ENCODE data around the gene RAD9B. TPM values are rescaled to one million over a fixed set of nuclear protein-coding genes. Genes with fewer than 3 reads are reported as not detected.

RAD9B gene
- total and polyA plus RNA-seq, 8 donors = 0.55 to 1.8 (median 1.6) TPM

DNA sequence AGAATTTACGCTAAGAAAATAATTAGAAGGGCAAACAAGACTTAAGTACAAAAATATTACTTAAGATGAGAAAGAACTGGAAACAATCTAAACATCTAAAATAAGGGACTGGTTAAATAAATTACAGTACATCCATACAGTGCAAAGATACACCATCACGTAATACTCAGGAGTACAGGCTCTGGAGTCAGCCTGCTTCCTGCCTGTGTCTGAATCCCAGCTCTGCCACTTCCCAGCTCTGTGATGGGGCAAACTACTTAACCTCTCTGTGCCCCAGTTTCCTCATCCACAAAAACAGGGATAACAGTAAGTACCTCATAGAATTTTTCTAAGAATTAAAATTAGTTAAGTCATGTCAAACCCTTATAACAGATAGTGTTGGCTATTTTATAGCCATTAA, 45.0 kb downstream of the RAD9B start:
- Histone ChIP-seq H3K27ac (peak overlapping the region in 1 of 2 donors; percentile 62), H3K4me1 (peaks cover 16 to 37% of the 10 kb centered on the region in 2 donors), H3K27me3 (no peaks in the 10 kb centered on the region), H3K4me3 (no peak overlapping the region), H3K36me3 (peaks cover 0 to 45% of the 10 kb centered on the region in 2 donors), H3K9me3 (no peaks in the 10 kb centered on the region)
- ATAC-seq = no peak
- DNase-seq = no peak
- TF ChIP-seq CTCF (IDR thresholded peaks at IDR 0.05) = no peak
- intact Hi-C loops (cut with DNase I) = no loop called here

DNA sequence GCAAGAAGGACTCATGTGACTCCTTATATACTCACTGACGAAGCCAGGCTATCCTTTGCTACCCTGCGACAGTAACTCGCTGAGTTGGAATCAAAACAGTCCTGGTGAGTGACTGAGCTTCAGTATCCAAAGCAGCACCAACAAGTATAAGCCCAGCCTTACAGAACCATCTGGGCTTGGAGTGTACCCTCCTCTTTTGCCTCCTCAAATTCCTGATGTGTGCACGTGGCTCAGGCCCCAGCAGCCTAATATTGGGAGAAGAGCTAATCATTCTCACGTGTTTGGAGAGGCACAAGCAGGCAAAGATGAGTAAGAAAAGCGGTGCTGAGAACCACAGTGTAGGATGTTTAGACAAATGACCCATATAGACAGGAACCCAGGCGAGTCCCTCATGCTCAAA, 46.5 kb downstream of the RAD9B start:
- Histone ChIP-seq H3K36me3 (peaks cover 0 to 41% of the 10 kb centered on the region in 2 donors), H3K4me1 (peaks cover 7 to 29% of the 10 kb centered on the region in 2 donors), H3K27me3 (no peaks in the 10 kb centered on the region), H3K9me3 (no peaks in the 10 kb centered on the region), H3K27ac (no peak overlapping the region), H3K4me3 (no peak overlapping the region)
- TF ChIP-seq CTCF (IDR thresholded peaks at IDR 0.05) = no peak
- intact Hi-C loops (cut with DNase I) = no loop called here
- DNase-seq = no peak
- no peak for ATAC-seq

DNA sequence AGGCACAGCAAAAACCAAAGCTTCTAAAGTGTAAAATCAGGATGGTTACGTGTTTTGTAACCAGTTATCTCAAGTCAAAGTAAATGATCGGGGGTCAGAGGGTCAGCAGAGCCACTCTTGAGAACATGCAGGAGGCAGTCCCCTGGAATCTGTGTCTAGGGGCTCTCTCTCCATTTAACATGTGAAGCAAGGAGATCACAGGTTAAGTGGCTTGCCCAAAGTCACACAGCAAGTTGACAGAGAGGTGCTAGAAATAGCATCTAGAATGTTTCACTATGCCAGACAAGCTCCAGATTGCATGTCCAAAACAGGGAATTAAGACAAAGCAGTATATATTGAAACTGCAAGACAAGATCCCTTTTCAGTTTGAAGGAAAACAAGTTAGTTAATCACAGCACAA, 47.6 kb downstream of the RAD9B start:
- no peak for TF ChIP-seq CTCF (IDR thresholded peaks at IDR 0.05)
- Histone ChIP-seq H3K4me3 (no peak overlapping the region), H3K27me3 (no peaks in the 10 kb centered on the region), H3K36me3 (peaks cover 0 to 34% of the 10 kb centered on the region in 2 donors), H3K4me1 (peaks cover 0 to 28% of the 10 kb centered on the region in 2 donors), H3K9me3 (no peaks in the 10 kb centered on the region), H3K27ac (no peak overlapping the region)
- intact Hi-C loops (cut with DNase I) = no loop called here
- DNase-seq = no peak
- ATAC-seq = no peak

DNA sequence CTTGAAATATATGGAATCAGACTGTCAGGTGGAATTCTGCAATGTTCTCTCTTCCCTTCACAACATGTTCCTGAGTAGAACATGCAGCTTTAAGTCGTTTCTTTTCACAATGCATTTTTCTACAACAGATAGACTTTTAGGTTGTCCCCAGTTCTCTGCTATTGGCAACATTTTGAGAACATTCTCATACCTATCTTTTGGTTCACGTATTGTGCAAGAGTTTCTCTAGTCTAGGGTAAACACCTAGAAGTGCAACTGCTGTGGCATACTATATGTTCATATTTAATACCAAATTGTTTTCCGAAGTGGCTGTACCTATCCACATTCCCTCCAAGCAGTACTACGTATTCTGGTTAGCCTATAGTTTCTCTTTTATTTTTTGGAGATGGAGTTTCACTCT, 48.9 kb downstream of the RAD9B start:
- ATAC-seq (no peak), DNase-seq (no peak)
- Histone ChIP-seq H3K36me3 (peaks cover 0 to 22% of the 10 kb centered on the region in 2 donors), H3K27ac (no peak overlapping the region), H3K27me3 (no peaks in the 10 kb centered on the region), H3K4me3 (no peak overlapping the region), H3K9me3 (no peaks in the 10 kb centered on the region), H3K4me1 (peaks cover 9 to 28% of the 10 kb centered on the region in 2 donors)
- intact Hi-C loops (cut with DNase I) = no loop called here
- TF ChIP-seq CTCF (IDR thresholded peaks at IDR 0.05) = no peak

Other genes starting within 250 kb of the RAD9B start
- 100 to 1,000 TPM; 204 to 258 TPM for gene ATP2A2, start 221.1 kb upstream of the RAD9B start, total RNA-seq
- 100 to 1,000 TPM; 118 to 151 (median 133) TPM for gene ATP2A2, start 221.1 kb upstream of the RAD9B start, polyA plus RNA-seq (ENCODE audit: insufficient read length in 6 of 6)
- 10 to 100 TPM; 48.6 to 49.8 TPM for gene ANAPC7, start 98.6 kb upstream of the RAD9B start, total RNA-seq
- 10 to 100 TPM; 72.5 to 94.6 (median 88.1) TPM for gene ANAPC7, start 98.6 kb upstream of the RAD9B start, polyA plus RNA-seq (ENCODE audit: insufficient read length in 6 of 6)
- 100 to 1,000 TPM; 239 to 273 TPM for gene ARPC3, start 52.0 kb upstream of the RAD9B start, total RNA-seq
- gene ARPC3, start 52.0 kb upstream of the RAD9B start, polyA plus RNA-seq (ENCODE audit: insufficient read length in 6 of 6) = 100 to 1,000 TPM; 190 to 218 (median 204) TPM
- gene GPN3, start 34.1 kb upstream of the RAD9B start, total RNA-seq = 10 to 100 TPM; 29.5 to 32.2 TPM
- 10 to 100 TPM; 26.6 to 36.8 (median 28.2) TPM for gene GPN3, start 34.1 kb upstream of the RAD9B start, polyA plus RNA-seq (ENCODE audit: insufficient read length in 6 of 6)
- gene FAM216A, start 33.5 kb upstream of the RAD9B start, total RNA-seq = 1 to 10 TPM; 3.9 to 5.6 TPM
- 10 to 100 TPM; 15.6 to 21.3 (median 16.9) TPM for gene FAM216A, start 33.5 kb upstream of the RAD9B start, polyA plus RNA-seq (ENCODE audit: insufficient read length in 6 of 6)
- 100 to 1,000 TPM in 1 of 2 donors, 10 to 100 TPM in 1; 91.7 to 115 TPM for gene VPS29, start 220 bp upstream of the RAD9B start, total RNA-seq
- gene VPS29, start 220 bp upstream of the RAD9B start, polyA plus RNA-seq (ENCODE audit: insufficient read length in 6 of 6) = 100 to 1,000 TPM; 131 to 151 (median 139) TPM
- gene PPTC7, start 81.0 kb downstream of the RAD9B start, total RNA-seq = 10 to 100 TPM; 22.3 to 24.2 TPM
- 10 to 100 TPM; 13.3 to 17.0 (median 14.7) TPM for gene PPTC7, start 81.0 kb downstream of the RAD9B start, polyA plus RNA-seq (ENCODE audit: insufficient read length in 6 of 6)
- 10 to 100 TPM; 34.1 to 44.5 TPM for gene TCTN1, start 111.8 kb downstream of the RAD9B start, total RNA-seq
- 10 to 100 TPM; 64.0 to 84.3 (median 76.9) TPM for gene TCTN1, start 111.8 kb downstream of the RAD9B start, polyA plus RNA-seq (ENCODE audit: insufficient read length in 6 of 6)
- gene HVCN1, start 186.8 kb downstream of the RAD9B start, total RNA-seq = 10 to 100 TPM; 10.7 to 12.4 TPM
- gene HVCN1, start 186.8 kb downstream of the RAD9B start, polyA plus RNA-seq (ENCODE audit: insufficient read length in 6 of 6) = 10 to 100 TPM; 15.5 to 19.3 (median 17.8) TPM
- 100 to 1,000 TPM in 1 of 2 donors, 10 to 100 TPM in 1; 86.8 to 104 TPM for gene PPP1CC, start 240.6 kb downstream of the RAD9B start, total RNA-seq
- 100 to 1,000 TPM; 172 to 208 (median 189) TPM for gene PPP1CC, start 240.6 kb downstream of the RAD9B start, polyA plus RNA-seq (ENCODE audit: insufficient read length in 6 of 6)